Astrocyte (in vitro differentiated cells and primary cell): ENCODE results near the gene LYRM4.

Source experiments
- EZH2 ChIP-seq: IDR thresholded peaks from 2 replicates; pipeline ENCODE4 v1.6.1; 2012; ENCODE audit warnings: mild to moderate bottlenecking, low read length, inconsistent platforms; ENCODE audit not compliant: insufficient read depth
- TF ChIP-seq, protein P1 (sequence below): IDR thresholded peaks from 2 replicates; pipeline ENCODE4 v1.5.1; 2011; ENCODE audit warnings: low read depth, mild to moderate bottlenecking, inconsistent platforms, low read length, moderate library complexity; ENCODE audit not compliant: insufficient read depth

DNA sequence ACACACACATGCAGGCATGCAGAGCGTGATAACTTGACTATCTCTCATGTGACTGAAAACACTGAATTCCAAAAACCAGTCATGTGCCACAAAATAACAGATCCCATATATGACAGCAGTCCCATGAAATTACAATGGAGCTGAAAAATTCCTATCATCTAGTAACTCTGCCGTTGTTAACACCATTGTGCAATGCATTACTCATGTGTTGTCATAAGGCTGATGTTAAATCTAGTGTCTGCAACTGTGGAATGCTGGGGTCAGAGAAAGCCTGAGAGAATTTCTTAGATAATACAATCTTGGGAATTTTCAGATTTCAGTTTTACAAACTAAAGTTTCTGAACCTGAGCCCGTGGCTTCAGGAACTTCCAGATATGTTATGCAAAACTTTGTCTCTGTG lies 70.2 kb downstream of the LYRM4 start:
- TF ChIP-seq, protein P1, sequence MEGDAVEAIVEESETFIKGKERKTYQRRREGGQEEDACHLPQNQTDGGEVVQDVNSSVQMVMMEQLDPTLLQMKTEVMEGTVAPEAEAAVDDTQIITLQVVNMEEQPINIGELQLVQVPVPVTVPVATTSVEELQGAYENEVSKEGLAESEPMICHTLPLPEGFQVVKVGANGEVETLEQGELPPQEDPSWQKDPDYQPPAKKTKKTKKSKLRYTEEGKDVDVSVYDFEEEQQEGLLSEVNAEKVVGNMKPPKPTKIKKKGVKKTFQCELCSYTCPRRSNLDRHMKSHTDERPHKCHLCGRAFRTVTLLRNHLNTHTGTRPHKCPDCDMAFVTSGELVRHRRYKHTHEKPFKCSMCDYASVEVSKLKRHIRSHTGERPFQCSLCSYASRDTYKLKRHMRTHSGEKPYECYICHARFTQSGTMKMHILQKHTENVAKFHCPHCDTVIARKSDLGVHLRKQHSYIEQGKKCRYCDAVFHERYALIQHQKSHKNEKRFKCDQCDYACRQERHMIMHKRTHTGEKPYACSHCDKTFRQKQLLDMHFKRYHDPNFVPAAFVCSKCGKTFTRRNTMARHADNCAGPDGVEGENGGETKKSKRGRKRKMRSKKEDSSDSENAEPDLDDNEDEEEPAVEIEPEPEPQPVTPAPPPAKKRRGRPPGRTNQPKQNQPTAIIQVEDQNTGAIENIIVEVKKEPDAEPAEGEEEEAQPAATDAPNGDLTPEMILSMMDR: no peak
- TF ChIP-seq EZH2: no peak
